ENCODE data around the gene CEACAM5. TPM values are rescaled to one million over a fixed set of nuclear protein-coding genes. Genes with fewer than 3 reads are reported as not detected.

Gene CEACAM5
- total RNA-seq = 1 to 10 TPM in 1 of 2 donors, under 1 TPM in 1; 0.32 to 3.4 TPM

GRCh38 chr19:41708481-41708880, at the start of gene CEACAM5:
Gene CEACAM5, plus strand, starts transcription at chr19:41708626. Its CDS starts 106 bp downstream, at chr19:41708732.
- intact Hi-C loops (cut with DNase I) = no loop called here
- Histone ChIP-seq H3K27ac (no peak within 1 kb of the TSS), H3K36me3 (no peaks in the 10 kb centered on the region), H3K4me1 (replicated peaks) (no peaks in the 10 kb centered on the region), H3K27me3 (replicated peaks; ENCODE audit: insufficient read depth) (peaks cover 13% of the 10 kb centered on the region), H3K4me3 (no peak within 1 kb of the TSS), H3K9me3 (no peaks in the 10 kb centered on the region)
- no peak for TF ChIP-seq POLR2AphosphoS5 (IDR thresholded peaks at IDR 0.05)
- TF ChIP-seq CTCF (IDR thresholded peaks at IDR 0.05) = no peak
- no peak for TF ChIP-seq POLR2A (IDR thresholded peaks at IDR 0.05)
- 34% methylated on average over 4 of the region's 4 CpGs for WGBS
- no peak for DNase-seq (ENCODE audit: low spot score)

GRCh38 chr19:41666075-41666474, 42.4 kb upstream of the CEACAM5 start:
- H3K27ac ChIP-seq = no peak overlapping the region
- no peaks in the 10 kb centered on the region for H3K36me3 ChIP-seq
- WGBS = 67% methylated on average over 2 of the region's 2 CpGs
- peaks cover 3% of the 10 kb centered on the region for H3K27me3 ChIP-seq (replicated peaks; ENCODE audit: insufficient read depth)
- no peak for DNase-seq (ENCODE audit: low spot score)
- H3K9me3 ChIP-seq = no peaks in the 10 kb centered on the region
- H3K4me3 ChIP-seq = no peak overlapping the region
- intact Hi-C loops (cut with DNase I) = no loop called here
- no peaks in the 10 kb centered on the region for H3K4me1 ChIP-seq (replicated peaks)
- no peak for TF ChIP-seq POLR2A (IDR thresholded peaks at IDR 0.05)
- no peak for TF ChIP-seq POLR2AphosphoS5 (IDR thresholded peaks at IDR 0.05)
- no peak for TF ChIP-seq CTCF (IDR thresholded peaks at IDR 0.05)

GRCh38 chr19:41668315-41668714, 40.1 kb upstream of the CEACAM5 start:
- Histone ChIP-seq H3K27me3 (replicated peaks; ENCODE audit: insufficient read depth) (peaks cover 3% of the 10 kb centered on the region), H3K4me1 (replicated peaks) (no peaks in the 10 kb centered on the region), H3K36me3 (no peaks in the 10 kb centered on the region), H3K4me3 (no peak overlapping the region), H3K9me3 (no peaks in the 10 kb centered on the region), H3K27ac (no peak overlapping the region)
- WGBS = 82% methylated on average over 1 of the region's 1 CpG
- TF ChIP-seq CTCF (IDR thresholded peaks at IDR 0.05) (no peak), POLR2AphosphoS5 (IDR thresholded peaks at IDR 0.05) (no peak), POLR2A (IDR thresholded peaks at IDR 0.05) (no peak)
- intact Hi-C loops (cut with DNase I) = no loop called here
- no peak for DNase-seq (ENCODE audit: low spot score)

- no peak for DNase-seq (ENCODE audit: low spot score)
- no peak overlapping the region for H3K4me3 ChIP-seq
- intact Hi-C loops (cut with DNase I) = no loop called here
Observed at GRCh38 chr19:41670755-41671154, 37.7 kb upstream of the CEACAM5 start.

More at GRCh38 chr19:41670755-41671154, 37.7 kb upstream of the CEACAM5 start:
- H3K36me3 ChIP-seq = no peaks in the 10 kb centered on the region
- H3K4me1 ChIP-seq (replicated peaks) = no peaks in the 10 kb centered on the region
- no peaks in the 10 kb centered on the region for H3K9me3 ChIP-seq
- H3K27me3 ChIP-seq (replicated peaks; ENCODE audit: insufficient read depth) = peaks cover 6% of the 10 kb centered on the region
- TF ChIP-seq POLR2AphosphoS5 (IDR thresholded peaks at IDR 0.05) (no peak), POLR2A (IDR thresholded peaks at IDR 0.05) (no peak), CTCF (IDR thresholded peaks at IDR 0.05) (no peak)
- no peak overlapping the region for H3K27ac ChIP-seq
